GM18507 (cell line): Measurements from ENCODE around the gene ZNF276.

Experiments used
- DNase-seq: peaks from one replicate; pipeline ENCODE4 v3.0.0; 2011; ENCODE audit warnings: low read depth; ENCODE audit not compliant: insufficient read length; ENCODE audit errors: extremely low spot score
- FAIRE-seq: peaks from 2 replicates; lab custom pipeline; 2011; peaks lifted over from hg19 to GRCh38; lab: Jason Lieb, UNC

The ZNF276 gene

GRCh38 chr16:89709716-89710432, 11.5 kb upstream of the ZNF276 start:
- FAIRE-seq, result no peak

DNA sequence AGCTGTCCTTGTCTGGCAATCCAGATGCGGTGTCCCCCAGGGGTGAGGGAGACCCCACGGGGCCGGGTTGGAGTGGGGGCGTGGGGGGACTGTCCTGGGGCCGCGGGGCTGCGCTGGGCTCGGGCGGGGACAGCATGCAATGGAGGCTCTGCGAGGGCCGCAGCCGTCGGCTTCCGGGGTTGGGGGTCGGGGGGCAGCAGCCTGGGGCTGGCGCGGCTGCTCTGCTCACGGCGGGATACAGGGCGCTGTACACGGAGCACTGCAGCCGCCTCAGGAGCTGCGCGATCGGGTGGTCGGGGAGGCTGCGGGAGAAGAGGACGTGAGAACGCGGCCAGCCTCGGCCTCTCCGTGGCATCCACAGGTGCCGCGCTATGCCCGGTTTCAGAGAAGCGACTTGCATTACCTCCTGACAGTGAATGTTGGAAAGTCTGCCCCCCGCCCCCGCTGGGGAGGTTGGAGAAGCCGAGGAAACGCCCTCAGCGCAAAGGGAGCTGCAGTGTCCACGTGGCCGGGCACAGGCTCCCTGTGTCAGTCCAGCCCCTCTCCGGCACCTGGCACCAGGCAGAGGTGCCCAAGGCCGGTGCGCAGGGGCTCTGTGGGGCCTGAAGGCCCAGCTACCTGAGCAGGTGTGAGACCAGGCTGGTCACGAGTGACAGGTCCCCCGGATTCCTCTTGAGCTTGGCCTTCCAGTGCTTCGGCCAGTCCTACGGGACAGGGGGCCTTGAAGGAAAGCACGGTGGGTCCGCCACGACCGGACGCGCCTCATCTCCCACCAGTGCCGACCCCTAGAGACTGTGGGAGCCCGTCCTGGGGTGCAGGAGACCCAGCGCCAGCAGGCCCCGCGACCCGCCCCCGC, 10.4 kb upstream of the ZNF276 start:
- no peak for FAIRE-seq
- DNase-seq, result no peak

More at GRCh38 chr16:89709716-89710432, 11.5 kb upstream of the ZNF276 start:
- DNase-seq, result no peak

DNA sequence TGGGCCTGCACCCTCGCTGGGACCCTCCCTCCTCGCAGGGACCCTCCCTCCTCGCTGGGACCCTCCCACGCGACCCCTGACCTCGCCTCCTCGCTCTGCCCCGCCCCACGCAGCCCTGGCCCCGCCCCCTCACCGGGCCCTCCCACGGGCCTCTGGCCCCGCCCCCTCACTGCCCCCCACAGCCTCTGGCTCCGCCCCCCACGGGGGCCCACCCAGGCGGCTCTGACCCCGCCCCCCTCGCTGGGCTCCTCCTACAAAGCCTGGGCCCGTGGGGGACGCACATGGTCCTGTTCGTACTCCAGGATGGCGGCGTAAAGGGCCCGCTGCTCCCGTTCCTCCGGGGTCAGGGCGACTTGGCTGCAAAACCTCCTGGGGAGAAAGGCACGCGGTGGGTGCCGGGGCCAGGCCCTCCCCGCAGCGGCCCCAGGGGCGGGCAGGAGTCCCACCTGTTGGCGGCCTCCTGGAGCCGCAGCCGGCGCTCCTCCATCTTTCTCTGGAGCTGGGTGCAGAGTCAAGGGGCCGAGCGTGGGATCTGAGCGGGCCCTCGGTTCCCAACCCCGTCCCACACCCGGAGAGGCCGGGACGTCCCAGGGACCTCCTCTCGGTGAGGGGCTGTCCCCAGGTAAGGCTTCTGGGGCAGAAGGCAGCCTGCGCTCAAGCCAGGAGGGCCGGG, 9.6 kb upstream of the ZNF276 start:
- FAIRE-seq, result peak; percentile 73
- DNase-seq, result peak; percentile 80

- FAIRE-seq (no peak), DNase-seq (no peak)
Observed at GRCh38 chr16:89712274-89712781, 9.0 kb upstream of the ZNF276 start.

DNA sequence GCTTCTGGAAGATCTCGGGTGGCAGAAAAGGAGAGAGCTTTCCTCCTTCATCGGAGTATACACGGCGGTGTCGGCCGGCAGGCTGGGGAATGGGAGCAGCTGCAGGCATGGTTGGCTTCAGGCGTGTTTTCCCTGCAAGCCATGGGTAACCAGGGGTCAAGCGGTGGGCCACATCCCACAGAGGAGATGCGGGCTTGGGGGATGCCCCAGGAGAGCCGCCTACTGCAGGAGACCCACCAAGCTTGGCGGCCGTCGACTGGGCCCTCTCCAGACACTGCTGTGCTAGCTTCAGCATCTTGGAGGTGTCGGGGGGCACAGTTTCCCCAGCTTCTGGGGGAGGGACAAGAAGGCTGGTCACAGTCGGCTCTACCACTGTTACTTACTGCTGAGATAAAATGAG, 4.8 kb upstream of the ZNF276 start:
- DNase-seq, result no peak
- FAIRE-seq, result no peak

DNA sequence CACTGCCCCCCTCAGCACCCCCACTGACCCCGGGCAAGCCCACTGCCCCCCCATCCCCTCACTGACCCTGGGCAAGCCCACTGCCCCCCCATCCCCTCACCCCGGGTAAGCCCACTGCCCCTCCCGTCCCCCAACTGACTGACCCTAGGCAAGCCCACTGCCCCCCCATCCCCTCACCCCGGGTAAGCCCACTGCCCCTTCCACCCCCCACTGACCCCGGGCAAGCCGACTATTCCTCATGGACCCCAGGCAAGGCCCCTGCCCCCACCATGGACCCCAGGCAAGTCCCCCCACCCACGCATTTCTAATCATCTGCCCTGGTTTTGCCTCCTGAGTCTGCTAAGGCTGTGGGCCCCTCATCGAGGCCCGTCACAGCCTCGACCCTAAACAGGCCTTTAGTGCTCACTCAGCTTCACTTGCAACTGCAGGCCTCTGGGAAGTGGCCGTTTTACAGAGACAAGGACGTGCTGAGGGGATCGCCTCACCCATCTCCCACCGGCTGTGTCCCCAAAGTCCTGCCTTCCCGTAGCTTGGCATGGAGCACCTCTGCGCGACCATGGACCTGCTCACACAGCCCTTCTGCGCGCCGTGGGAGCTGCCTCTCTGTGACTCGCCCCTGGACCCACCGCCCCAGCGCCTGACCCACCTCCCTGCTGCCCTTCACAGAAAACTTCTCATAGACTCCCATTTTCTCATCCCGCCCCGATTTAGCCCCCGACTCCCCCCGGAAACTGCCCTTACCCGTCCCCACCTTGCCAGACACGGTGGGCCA, 4.2 kb upstream of the ZNF276 start:
- no peak for DNase-seq
- no peak for FAIRE-seq

GRCh38 chr16:89717688-89718505, 3.4 kb upstream of the ZNF276 start:
- no peak for FAIRE-seq
- DNase-seq, result no peak

GRCh38 chr16:89720551-89720812, 855 bp upstream of the ZNF276 start:
- no peak for FAIRE-seq

DNA sequence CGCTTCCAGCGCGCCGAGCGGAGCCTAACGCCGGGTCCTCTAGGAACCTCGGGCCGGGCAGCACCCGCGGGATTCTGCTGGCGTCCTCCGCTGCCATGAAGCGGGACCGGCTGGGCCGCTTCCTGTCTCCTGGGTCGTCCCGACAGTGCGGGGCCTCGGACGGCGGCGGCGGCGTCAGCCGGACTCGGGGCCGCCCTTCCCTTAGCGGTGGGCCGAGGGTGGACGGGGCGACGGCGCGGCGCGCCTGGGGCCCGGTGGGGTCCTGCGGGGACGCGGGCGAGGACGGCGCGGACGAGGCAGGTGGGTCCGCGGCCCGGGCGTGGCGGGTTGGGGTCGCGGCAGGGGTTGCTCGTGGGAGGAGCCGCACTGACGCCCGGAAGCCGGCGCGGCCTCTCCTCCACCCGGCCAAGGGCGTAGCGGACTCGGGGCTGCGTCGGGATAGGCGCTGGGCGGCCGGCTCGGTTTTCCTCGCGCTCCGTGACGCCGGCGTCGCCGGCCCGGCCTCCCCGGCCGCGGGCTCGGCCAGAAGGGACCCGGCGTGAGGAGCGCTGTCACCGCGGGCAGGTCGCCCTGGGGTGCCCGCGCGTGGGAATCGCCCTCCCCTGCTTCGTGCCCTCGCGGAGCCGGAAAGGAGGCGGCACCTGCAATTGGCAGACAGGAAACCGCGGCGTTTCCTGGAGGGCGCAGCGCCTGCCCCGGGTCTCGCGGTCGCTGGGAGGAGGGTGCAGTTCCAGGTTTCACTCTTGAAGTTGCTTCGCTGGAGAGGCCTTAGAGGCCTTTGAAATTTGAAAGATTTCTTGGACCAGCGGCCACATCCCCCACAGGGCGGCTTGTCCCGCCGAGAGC, 432 bp downstream of the ZNF276 start:
- DNase-seq (no peak), FAIRE-seq (peak; percentile 66)

More at GRCh38 chr16:89720551-89720812, 855 bp upstream of the ZNF276 start:
- no peak for DNase-seq

DNA sequence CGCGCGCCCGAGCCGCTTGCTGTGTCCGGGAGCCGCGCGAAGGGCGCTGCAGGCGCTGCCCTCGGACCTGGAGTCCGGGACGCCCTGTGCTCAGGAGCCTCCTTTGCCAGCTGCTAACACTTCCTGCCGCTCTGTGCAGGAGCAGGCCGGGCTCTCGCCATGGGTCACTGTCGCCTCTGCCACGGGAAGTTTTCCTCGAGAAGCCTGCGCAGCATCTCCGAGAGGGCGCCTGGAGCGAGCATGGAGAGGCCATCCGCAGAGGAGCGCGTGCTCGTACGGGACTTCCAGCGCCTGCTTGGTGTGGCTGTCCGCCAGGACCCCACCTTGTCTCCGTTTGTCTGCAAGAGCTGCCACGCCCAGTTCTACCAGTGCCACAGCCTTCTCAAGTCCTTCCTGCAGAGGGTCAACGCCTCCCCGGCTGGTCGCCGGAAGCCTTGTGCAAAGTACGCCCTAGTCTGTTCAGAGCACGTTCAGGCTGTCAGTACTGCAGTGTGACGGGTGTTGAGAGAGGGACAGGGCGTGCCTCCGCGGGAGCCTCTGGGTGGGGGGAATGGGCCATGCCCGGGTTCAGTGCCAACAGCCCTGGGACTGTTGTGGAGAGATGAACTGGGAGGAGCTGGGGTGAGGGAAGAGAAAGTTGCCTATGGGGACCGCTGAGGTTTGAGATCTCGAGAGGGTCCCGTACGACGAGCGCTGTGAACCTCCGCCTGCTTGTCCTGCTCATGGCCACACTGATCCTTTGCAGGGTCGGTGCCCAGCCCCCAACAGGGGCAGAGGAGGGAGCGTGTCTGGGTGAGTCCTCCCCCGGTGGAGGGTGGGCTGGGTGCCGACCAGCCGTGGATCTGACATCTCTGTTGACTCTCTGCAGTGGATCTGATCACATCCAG, 1.3 kb downstream of the ZNF276 start:
- FAIRE-seq, result peak; percentile 83
- no peak for DNase-seq

- DNase-seq, result no peak
- FAIRE-seq, result no peak
Observed at GRCh38 chr16:89723279-89724250, 2.2 kb downstream of the ZNF276 start.

DNA sequence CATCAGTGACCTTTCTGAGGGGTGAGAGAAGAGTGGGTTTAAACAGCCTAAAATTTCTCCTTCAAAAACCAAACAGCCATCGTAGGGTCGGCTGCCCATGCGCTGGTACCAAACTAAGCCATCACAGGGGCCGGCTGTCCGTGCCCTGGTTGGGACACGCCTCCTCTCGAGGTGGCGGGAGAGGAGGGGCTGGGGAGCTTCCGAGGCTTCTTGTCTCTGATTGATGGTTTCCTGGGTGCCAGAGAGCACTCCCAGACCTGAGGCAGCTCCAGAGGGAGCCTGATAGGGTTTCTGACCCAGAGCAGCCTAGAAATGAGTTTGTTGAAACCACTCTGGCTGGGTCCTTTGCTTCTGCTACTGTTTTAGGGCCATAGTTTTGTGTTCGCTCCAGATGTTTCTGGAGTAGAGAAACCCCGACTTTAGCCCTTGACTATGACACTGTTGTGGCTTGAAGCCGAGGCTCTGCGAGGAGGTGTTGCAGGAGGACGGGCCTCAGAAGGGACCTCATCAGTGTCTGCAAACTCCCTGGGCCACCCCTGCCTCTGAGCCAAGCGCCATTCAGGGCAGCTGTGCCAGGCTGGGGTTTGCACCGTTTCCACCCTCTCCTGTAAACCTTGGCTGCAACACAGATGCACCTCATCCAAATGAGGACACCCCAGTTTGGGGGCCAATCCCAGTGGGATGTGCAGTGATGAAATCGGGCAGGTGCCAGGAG, 6.2 kb downstream of the ZNF276 start:
- DNase-seq (no peak), FAIRE-seq (no peak)

DNA sequence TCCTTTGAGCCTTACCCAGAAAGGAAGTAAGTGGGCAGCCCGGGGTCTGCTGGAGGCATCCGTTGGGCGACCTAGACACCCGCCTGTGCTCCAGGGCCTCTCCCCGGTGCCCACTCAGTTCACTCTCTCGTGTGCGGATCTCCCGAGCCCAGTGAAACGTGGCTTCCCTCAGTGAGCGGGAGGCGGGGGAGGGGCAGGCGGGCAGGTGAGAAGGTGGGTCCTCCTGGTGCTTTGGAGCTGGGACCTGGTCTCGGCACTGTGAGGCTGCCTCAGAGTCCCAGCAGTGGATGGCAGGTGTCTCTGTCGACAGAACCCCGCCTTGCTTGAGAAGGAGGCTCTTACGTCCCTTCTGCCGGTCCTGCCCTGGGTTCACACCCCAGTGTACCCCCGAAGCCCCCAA, 8.0 kb downstream of the ZNF276 start:
- DNase-seq (no peak), FAIRE-seq (no peak)

GRCh38 chr16:89729863-89730593, 8.7 kb downstream of the ZNF276 start:
- DNase-seq (no peak), FAIRE-seq (no peak)
